Activated naive CD4-positive, alpha-beta T cell treated with anti-CD3 and anti-CD28 coated beads, Interleukin-2, amount 50 U/mL, for 72 hours (primary cell): Measurements from ENCODE around the gene ERF. TPM values are rescaled to one million over a fixed set of nuclear protein-coding genes. Genes with fewer than 3 reads are reported as not detected.
A peak's percentile ranks its signal among the peaks of the same experiment; 100 is the strongest.

Experiments used
- ATAC-seq, 2 donors: fragments of 150-1000 bp; cut with Tn5 transposase; 2 replicates each; pipeline ENCODE4 v1.10.0; 2021; ENCODE audit warnings: mild to moderate bottlenecking in 2 of 2, moderate library complexity in 2 of 2
- DNase-seq, 2 donors: peaks; one replicate each; pipeline ENCODE4 v3.0.0; 2021 to 2022; ENCODE audit warnings: low spot score in 2 of 2
- H3K27ac Mint-ChIP-seq, 2 donors: one replicate each; pipeline ENCODE4 v1.8.0; 2022; ENCODE audit warnings: mild to moderate bottlenecking in 2 of 2, mixed read lengths in 2 of 2
- H3K36me3 Mint-ChIP-seq, 2 donors: one replicate each; pipeline ENCODE4 v1.8.0; 2022; ENCODE audit warnings: mixed read lengths in 2 of 2
- H3K9me3 Mint-ChIP-seq, 2 donors: one replicate each; pipeline ENCODE4 v1.8.0; 2022; ENCODE audit warnings: mixed read lengths in 2 of 2
- total RNA-seq, 2 donors: library from RNA; stranded (reverse); gene quantifications; one replicate each; pipeline ENCODE4 v1.2.3, GENCODE V29; 2022

Gene ERF
- total RNA-seq, 2 donors from 2014 or later, result 48.8 to 67.8 TPM

- ATAC-seq, result no peak
- Mint-ChIP-seq H3K27ac (no peak overlapping the region), H3K36me3 (peaks cover 14 to 29% of the 10 kb centered on the region in 2 donors), H3K9me3 (no peaks in the 10 kb centered on the region)
- DNase-seq, result no peak
Measured at GRCh38 chr19:42224940-42225717, 29.8 kb downstream of the ERF start.

- no peak for DNase-seq
- peaks cover 27 to 38% of the 10 kb centered on the region in 2 donors for H3K36me3 Mint-ChIP-seq
- H3K9me3 Mint-ChIP-seq, result no peaks in the 10 kb centered on the region
- peak overlapping the region; percentile 92 to 95 for H3K27ac Mint-ChIP-seq
- no peak for ATAC-seq
Measured at GRCh38 chr19:42220751-42221097, 34.2 kb downstream of the ERF start.

- DNase-seq (peak; percentile 97 to 98), ATAC-seq (peak; percentile 84 to 88)
- H3K36me3 Mint-ChIP-seq, result peaks cover 33 to 40% of the 10 kb centered on the region in 2 donors
- peak within 1 kb of the TSS; percentile 92 to 95 for H3K27ac Mint-ChIP-seq
- no peaks in the 10 kb centered on the region for H3K9me3 Mint-ChIP-seq
Measured at GRCh38 chr19:42219812-42220750, 34.8 kb downstream of the ERF start, which contains the start of gene ZNF526. TSS of gene ZNF526 (plus strand) at chr19:42220312. CDS start at chr19:42224404, 4,092 bp downstream.

- peak; percentile 100 for DNase-seq
- Mint-ChIP-seq H3K27ac (peak within 1 kb of the TSS; percentile 92 to 99), H3K9me3 (no peaks in the 10 kb centered on the region), H3K36me3 (peaks cover 43 to 47% of the 10 kb centered on the region in 2 donors)
- peak; percentile 79 to 83 for ATAC-seq
Measured at GRCh38 chr19:42217520-42218437, 37.1 kb downstream of the ERF start, which contains the start of gene DEDD2. TSS of gene DEDD2 (minus strand) at chr19:42217677. CDS start at chr19:42217007, 670 bp downstream.

GRCh38 chr19:42216653-42217519, 38.0 kb downstream of the ERF start:
- DNase-seq (peak; percentile 29 to 65), ATAC-seq (no peak)
- no peaks in the 10 kb centered on the region for H3K9me3 Mint-ChIP-seq
- H3K27ac Mint-ChIP-seq, result peak overlapping the region; percentile 92 to 99
- H3K36me3 Mint-ChIP-seq, result peaks cover 37 to 49% of the 10 kb centered on the region in 2 donors

GRCh38 chr19:42214810-42215485, 40.0 kb downstream of the ERF start:
- H3K36me3 Mint-ChIP-seq, result peaks cover 29 to 40% of the 10 kb centered on the region in 2 donors
- no peak for DNase-seq
- peak overlapping the region in 1 of 2 donors; percentile 3 for H3K27ac Mint-ChIP-seq
- no peak for ATAC-seq
- H3K9me3 Mint-ChIP-seq, result no peaks in the 10 kb centered on the region

GRCh38 chr19:42212886-42213285, 42.0 kb downstream of the ERF start:
- ATAC-seq (no peak), DNase-seq (no peak)
- H3K27ac Mint-ChIP-seq, result peak overlapping the region in 1 of 2 donors; percentile 63
- H3K9me3 Mint-ChIP-seq, result no peaks in the 10 kb centered on the region
- peaks cover 37 to 51% of the 10 kb centered on the region in 2 donors for H3K36me3 Mint-ChIP-seq

GRCh38 chr19:42208612-42209011, 46.3 kb downstream of the ERF start:
- no peak for ATAC-seq
- Mint-ChIP-seq H3K9me3 (no peaks in the 10 kb centered on the region), H3K27ac (peak overlapping the region; percentile 50 to 74), H3K36me3 (peaks cover 27 to 28% of the 10 kb centered on the region in 2 donors)
- DNase-seq, result no peak

GRCh38 chr19:42207767-42208271, 47.1 kb downstream of the ERF start:
- H3K27ac Mint-ChIP-seq, result peak overlapping the region; percentile 74 to 92
- peaks cover 23 to 29% of the 10 kb centered on the region in 2 donors for H3K36me3 Mint-ChIP-seq
- ATAC-seq (peak in 1 of 2 donors; percentile 47), DNase-seq (no peak)
- H3K9me3 Mint-ChIP-seq, result no peaks in the 10 kb centered on the region

GRCh38 chr19:42206871-42207755, 47.8 kb downstream of the ERF start:
- Mint-ChIP-seq H3K36me3 (peaks cover 26 to 35% of the 10 kb centered on the region in 2 donors), H3K9me3 (no peaks in the 10 kb centered on the region), H3K27ac (peak overlapping the region; percentile 74 to 92)
- ATAC-seq, result no peak
- no peak for DNase-seq

GRCh38 chr19:42204664-42205063, 50.3 kb downstream of the ERF start:
- H3K27ac Mint-ChIP-seq, result peak overlapping the region; percentile 24 to 78
- no peak for DNase-seq
- peaks cover 27 to 51% of the 10 kb centered on the region in 2 donors for H3K36me3 Mint-ChIP-seq
- H3K9me3 Mint-ChIP-seq, result no peaks in the 10 kb centered on the region
- ATAC-seq, result no peak

- peak overlapping the region in 1 of 2 donors; percentile 67 for H3K27ac Mint-ChIP-seq
- peaks cover 25 to 58% of the 10 kb centered on the region in 2 donors for H3K36me3 Mint-ChIP-seq
- no peaks in the 10 kb centered on the region for H3K9me3 Mint-ChIP-seq
- ATAC-seq (no peak), DNase-seq (no peak)
Measured at GRCh38 chr19:42203700-42204099, 51.2 kb downstream of the ERF start.

GRCh38 chr19:42202290-42202880, 52.5 kb downstream of the ERF start:
- peaks cover 22 to 55% of the 10 kb centered on the region in 2 donors for H3K36me3 Mint-ChIP-seq
- peak overlapping the region; percentile 67 to 90 for H3K27ac Mint-ChIP-seq
- no peak for ATAC-seq
- no peaks in the 10 kb centered on the region for H3K9me3 Mint-ChIP-seq
- DNase-seq, result no peak
